Measurements from ENCODE around the gene WDTC1. TPM values are rescaled to one million over a fixed set of nuclear protein-coding genes. Genes with fewer than 3 reads are reported as not detected.

Gene WDTC1
- total and polyA plus RNA-seq, 2 of the 8 experiments (the other 6 are each of a cell fraction or from before 2014, with no cell fraction given), result 7.5 to 18.7 TPM

GRCh38 chr1:27301052-27301422 lies 66.6 kb downstream of the WDTC1 start:
- POLR2A ChIA-PET (ENCODE audit: partially characterized antibody), result interaction anchor here (0.7 to 2.5 kb wide), 15 partner anchors 17 to 96 kb away, joined by 3 to 10 read pairs (median 4); partner anchors contain the start of genes CD164L2 and MAP3K6
- H3K9me3 ChIP-seq (ENCODE audit: insufficient read depth in 2 of 2, low read depth in 1 of 2, low read length in 1 of 2), result no peaks in the 10 kb centered on the region
- H4K8ac ChIP-seq (ENCODE audit: extremely low read depth, insufficient read depth, low read length), result 0 out of 2 replicates have a peak overlapping the region, but pooled peaks have one; percentile 30
- TF ChIP-seq SIN3A (conservative IDR thresholded peaks at IDR 0.05 in 1 of 2, IDR thresholded peaks at IDR 0.05 in 1 of 2; ENCODE audit: low read depth in 1 of 2, low read length in 2 of 2) (0 out of 4 replicates have a peak, but pooled peaks of 1 of the 2 experiments have one; percentile 41), JUN (IDR thresholded peaks at IDR 0.05; ENCODE audit: low read depth, low read length) (no peak), MAX (IDR thresholded peaks at IDR 0.05) (peak; percentile 41; the same call in 1 of the 2 replicates)
- H3K79me2 ChIP-seq (ENCODE audit: control insufficient read depth in 1 of 2, insufficient read depth in 2 of 2, low read length in 2 of 2), result no peaks in the 10 kb centered on the region
- no peak overlapping the region for H3K14ac ChIP-seq (ENCODE audit: insufficient read length)
- H3K4ac ChIP-seq (replicated peaks; ENCODE audit: insufficient read length, low read depth, low read length), result no peak overlapping the region
- H3K27ac ChIP-seq (ENCODE audit: low read depth, low read length), result no peak overlapping the region
- H2BK120ac ChIP-seq (replicated peaks; ENCODE audit: low read depth, low read length), result no peak overlapping the region
- FAIRE-seq (no peak), DNase-seq (ENCODE audit: low read depth in 1 of 2, low spot score in 2 of 2) (no peak)
- peak overlapping the region; percentile 94; the same call in 1 of the 2 replicates for H2BK12ac ChIP-seq (ENCODE audit: low read depth, low read length)
- no peak overlapping the region for H3K4me3 ChIP-seq (ENCODE audit: extremely low read depth in 1 of 4, insufficient read depth in 2 of 4, low read depth in 3 of 4, low read length in 4 of 4)
- peak overlapping the region in 1 of 2 experiments; percentile 26; a peak in 1 of 4 replicates for H3K4me2 ChIP-seq (ENCODE audit: insufficient read depth in 1 of 2, low read depth in 2 of 2, low read length in 2 of 2)
- H4K91ac ChIP-seq (replicated peaks; ENCODE audit: insufficient read length, low read length), result peak overlapping the region; percentile 49
- H2BK20ac ChIP-seq (ENCODE audit: low read length), result peak overlapping the region; percentile 91; the same call in 1 of the 2 replicates
- H3K23ac ChIP-seq (ENCODE audit: insufficient read length), result no peak overlapping the region
- H2AFZ ChIP-seq (ENCODE audit: low read length), result no peak overlapping the region
- H2AK5ac ChIP-seq (ENCODE audit: low read depth, low read length), result no peak overlapping the region
- no peak overlapping the region for H3K9ac ChIP-seq (replicated peaks in 1 of 4; ENCODE audit: extremely low read depth in 1 of 4, low read depth in 3 of 4, low read length in 3 of 4)
- no peak overlapping the region for H4K5ac ChIP-seq (ENCODE audit: insufficient read length, low read depth, low read length)
- H3K4me1 ChIP-seq (replicated peaks in 1 of 4; ENCODE audit: control insufficient read depth in 3 of 4, insufficient read depth in 4 of 4, low read length in 3 of 4), result peaks cover 0 to 22% (median 11%) of the 10 kb centered on the region in 4 experiments; a peak in 6 of 7 replicates
- no peaks in the 10 kb centered on the region for H3K79me1 ChIP-seq (ENCODE audit: low read depth, low read length)
- 73% methylated on average over 8 of the region's 8 CpGs; no CpG with 5 or more reads in 1 of the 2 experiments for WGBS, 2 experiments (ENCODE audit: extremely low coverage in 1 of 2, insufficient coverage in 1 of 2, insufficient read length in 1 of 2, insufficient replicate concordance in 2 of 2, low coverage in 1 of 2, low lambda C conversion rate in 2 of 2, missing lambda C conversion rate in 1 of 2)
- H2BK15ac ChIP-seq (ENCODE audit: low read length), result peak overlapping the region; percentile 84
- peak overlapping the region; percentile 71; the same call in 1 of the 2 replicates for H2BK5ac ChIP-seq (ENCODE audit: low read depth, low read length)
- H3K56ac ChIP-seq (replicated peaks; ENCODE audit: insufficient read length, low read depth, low read length), result no peak overlapping the region
- no peaks in the 10 kb centered on the region for H3K36me3 ChIP-seq (ENCODE audit: control insufficient read depth in 2 of 4, insufficient read depth in 4 of 4, low read length in 3 of 4)
- no peaks in the 10 kb centered on the region for H3K23me2 ChIP-seq (ENCODE audit: low read depth, low read length)
- CTCF ChIA-PET (ENCODE audit: partially characterized antibody), result interaction anchor here (0.5 to 17.9 kb wide), 43 partner anchors 10 to 1886 kb away, joined by 3 to 321 read pairs (median 5); partner anchors contain the start of genes AHDC1, CD164L2, GPR3 and MAP3K6
- H3K18ac ChIP-seq (ENCODE audit: extremely low read depth, low read length), result peak overlapping the region; percentile 81
- no peaks in the 10 kb centered on the region for H3K27me3 ChIP-seq (replicated peaks in 1 of 4; ENCODE audit: control insufficient read depth in 3 of 4, extremely low read depth in 1 of 4, insufficient read depth in 3 of 4, low read length in 3 of 4)
- no peaks in the 10 kb centered on the region for H4K20me1 ChIP-seq (replicated peaks in 1 of 2; ENCODE audit: control insufficient read depth in 1 of 2, insufficient read depth in 2 of 2, low read length in 2 of 2)
